Measurements from ENCODE around the gene TXNDC5. TPM values are rescaled to one million over a fixed set of nuclear protein-coding genes. Genes with fewer than 3 reads are reported as not detected.

TXNDC5 gene
- total RNA-seq, 4 donors from 2014 or later = 113 to 159 (median 132) TPM

DNA sequence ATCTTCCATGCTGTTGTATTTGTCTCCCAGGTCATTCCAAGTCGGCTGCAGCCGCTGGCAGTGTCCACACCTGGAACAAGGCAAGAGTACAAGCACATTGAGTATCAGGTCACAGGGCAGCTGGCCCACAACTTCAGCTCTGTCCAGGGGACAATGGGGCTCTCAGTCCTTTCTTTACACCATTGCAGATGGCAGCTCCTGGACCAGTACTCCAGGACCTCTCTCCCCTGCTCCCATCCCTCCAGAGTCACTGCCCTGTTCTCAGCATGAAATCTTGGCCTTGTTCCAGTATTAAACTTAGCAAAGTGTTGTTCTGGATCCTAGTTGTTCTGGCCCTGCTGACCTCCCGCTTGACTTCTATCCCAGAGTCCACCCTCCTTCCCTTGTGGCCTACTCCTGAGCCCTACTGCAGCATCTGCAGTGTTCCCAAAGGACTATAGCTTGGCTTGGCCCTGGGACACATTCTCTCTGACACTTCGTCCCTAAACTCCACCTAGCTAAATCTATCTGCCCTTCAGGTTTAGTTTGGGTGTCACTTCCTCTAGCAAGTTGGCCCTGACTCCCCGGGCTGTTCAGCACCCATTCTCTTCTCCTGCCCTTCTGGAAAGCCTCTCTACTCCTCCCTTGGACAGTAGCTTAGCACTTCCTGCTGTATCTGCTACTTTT lies 5.8 kb downstream of the TXNDC5 start:
- Histone ChIP-seq H3K27me3 (no peaks in the 10 kb centered on the region), H3K27ac (no peak overlapping the region), H3K4me1 (peaks cover 9% of the 10 kb centered on the region in 2 donors), H3K9me3 (no peaks in the 10 kb centered on the region), H3K4me3 (replicated peaks in 1 of 3) (no peak overlapping the region), H3K36me3 (peaks cover 32 to 40% of the 10 kb centered on the region in 2 donors)
- no peak for DNase-seq
- intact Hi-C loops (cut with DNase I) = loop anchor here (5.0 kb wide), 1 partner anchor 177 kb away; the partner anchor contains the start of gene BMP6
- WGBS, 2 donors = 83 to 85% methylated on average over 5 of the region's 5 CpGs
- no peak for TF ChIP-seq POLR2A (IDR thresholded peaks at IDR 0.05)
- TF ChIP-seq, protein P1, sequence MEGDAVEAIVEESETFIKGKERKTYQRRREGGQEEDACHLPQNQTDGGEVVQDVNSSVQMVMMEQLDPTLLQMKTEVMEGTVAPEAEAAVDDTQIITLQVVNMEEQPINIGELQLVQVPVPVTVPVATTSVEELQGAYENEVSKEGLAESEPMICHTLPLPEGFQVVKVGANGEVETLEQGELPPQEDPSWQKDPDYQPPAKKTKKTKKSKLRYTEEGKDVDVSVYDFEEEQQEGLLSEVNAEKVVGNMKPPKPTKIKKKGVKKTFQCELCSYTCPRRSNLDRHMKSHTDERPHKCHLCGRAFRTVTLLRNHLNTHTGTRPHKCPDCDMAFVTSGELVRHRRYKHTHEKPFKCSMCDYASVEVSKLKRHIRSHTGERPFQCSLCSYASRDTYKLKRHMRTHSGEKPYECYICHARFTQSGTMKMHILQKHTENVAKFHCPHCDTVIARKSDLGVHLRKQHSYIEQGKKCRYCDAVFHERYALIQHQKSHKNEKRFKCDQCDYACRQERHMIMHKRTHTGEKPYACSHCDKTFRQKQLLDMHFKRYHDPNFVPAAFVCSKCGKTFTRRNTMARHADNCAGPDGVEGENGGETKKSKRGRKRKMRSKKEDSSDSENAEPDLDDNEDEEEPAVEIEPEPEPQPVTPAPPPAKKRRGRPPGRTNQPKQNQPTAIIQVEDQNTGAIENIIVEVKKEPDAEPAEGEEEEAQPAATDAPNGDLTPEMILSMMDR (IDR thresholded peaks at IDR 0.05) = no peak

DNA sequence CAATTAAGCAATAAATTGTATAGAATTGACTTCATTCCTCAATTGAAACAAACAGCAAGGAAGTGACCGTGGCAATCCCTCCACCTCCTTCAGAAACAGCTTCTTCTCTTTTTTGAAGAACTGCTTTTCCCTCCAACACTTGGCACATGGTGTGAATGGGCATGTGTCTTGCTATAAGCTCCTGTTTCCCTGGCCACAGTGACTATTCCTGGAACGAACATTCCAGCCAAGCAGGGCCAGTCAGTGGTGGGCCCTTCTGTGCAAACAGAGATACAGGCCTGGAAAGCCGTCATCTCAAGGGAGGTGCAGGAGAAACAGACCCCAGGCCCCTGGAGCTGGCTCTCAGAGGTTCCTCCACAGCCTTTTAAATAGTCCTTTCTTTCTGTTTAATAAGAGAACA lies 6.9 kb downstream of the TXNDC5 start:
- Histone ChIP-seq H3K4me3 (replicated peaks in 1 of 3) (no peak overlapping the region), H3K27ac (no peak overlapping the region), H3K4me1 (no peaks in the 10 kb centered on the region), H3K27me3 (no peaks in the 10 kb centered on the region), H3K36me3 (peaks cover 43 to 48% of the 10 kb centered on the region in 2 donors), H3K9me3 (no peaks in the 10 kb centered on the region)
- TF ChIP-seq, protein P1 (IDR thresholded peaks at IDR 0.05) = no peak
- TF ChIP-seq POLR2A (IDR thresholded peaks at IDR 0.05) = no peak
- intact Hi-C loops (cut with DNase I) = no loop called here
- DNase-seq = no peak
- WGBS, 2 donors = 89 to 97% methylated on average over 3 of the region's 3 CpGs

DNA sequence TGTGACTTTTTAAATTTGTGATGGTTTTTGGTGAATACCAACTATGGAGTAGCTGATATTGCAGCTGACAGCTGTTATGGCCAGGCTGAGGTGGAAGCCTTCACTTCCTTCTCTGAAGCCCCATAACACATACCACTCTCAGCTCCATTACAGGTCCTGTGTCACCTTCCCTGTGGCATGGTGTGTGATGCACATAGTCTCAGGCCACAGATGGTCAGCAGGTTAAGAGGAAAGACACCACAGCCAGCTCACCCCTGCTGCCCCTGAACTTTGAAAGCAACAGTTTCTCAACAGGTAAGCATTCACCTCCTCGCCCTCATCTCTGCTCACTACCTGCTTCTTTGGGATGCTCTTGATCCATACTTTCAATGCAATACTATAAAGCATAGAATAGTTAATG lies 7.7 kb downstream of the TXNDC5 start:
- Histone ChIP-seq H3K27me3 (no peaks in the 10 kb centered on the region), H3K4me1 (no peaks in the 10 kb centered on the region), H3K4me3 (replicated peaks in 1 of 3) (no peak overlapping the region), H3K27ac (no peak overlapping the region), H3K36me3 (peaks cover 49 to 56% of the 10 kb centered on the region in 2 donors), H3K9me3 (no peaks in the 10 kb centered on the region)
- no peak for TF ChIP-seq POLR2A (IDR thresholded peaks at IDR 0.05)
- intact Hi-C loops (cut with DNase I) = no loop called here
- 100% methylated on average over 1 of the region's 1 CpG for WGBS, 2 donors
- DNase-seq = no peak

DNA sequence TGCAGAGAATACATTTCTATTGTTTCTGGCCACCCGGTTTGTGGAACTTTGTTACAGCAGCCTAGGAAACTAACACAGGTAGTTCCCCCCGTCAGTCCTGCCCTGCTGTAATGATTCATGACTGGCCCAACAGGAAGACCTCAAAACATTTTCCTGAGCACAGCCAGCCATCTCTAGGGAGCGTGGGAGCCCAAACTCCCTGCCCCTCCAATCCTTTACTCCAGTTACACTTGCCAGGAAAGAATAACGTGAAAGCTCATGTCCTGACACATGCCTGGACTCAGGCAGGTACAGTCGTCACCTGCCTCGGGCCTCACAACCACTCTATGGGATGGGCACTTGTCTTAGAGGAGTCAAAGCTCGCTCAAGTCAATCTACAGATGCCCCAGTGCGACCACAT lies 8.4 kb downstream of the TXNDC5 start:
- WGBS, 2 donors = 75 to 86% methylated on average over 8 of the region's 8 CpGs
- no peak for DNase-seq
- Histone ChIP-seq H3K9me3 (no peaks in the 10 kb centered on the region), H3K4me1 (no peaks in the 10 kb centered on the region), H3K27ac (no peak overlapping the region), H3K27me3 (no peaks in the 10 kb centered on the region), H3K36me3 (peaks cover 55 to 63% of the 10 kb centered on the region in 2 donors), H3K4me3 (replicated peaks in 1 of 3) (no peak overlapping the region)
- TF ChIP-seq, protein P1 (IDR thresholded peaks at IDR 0.05) = no peak
- no peak for TF ChIP-seq POLR2A (IDR thresholded peaks at IDR 0.05)
- intact Hi-C loops (cut with DNase I) = no loop called here

DNA sequence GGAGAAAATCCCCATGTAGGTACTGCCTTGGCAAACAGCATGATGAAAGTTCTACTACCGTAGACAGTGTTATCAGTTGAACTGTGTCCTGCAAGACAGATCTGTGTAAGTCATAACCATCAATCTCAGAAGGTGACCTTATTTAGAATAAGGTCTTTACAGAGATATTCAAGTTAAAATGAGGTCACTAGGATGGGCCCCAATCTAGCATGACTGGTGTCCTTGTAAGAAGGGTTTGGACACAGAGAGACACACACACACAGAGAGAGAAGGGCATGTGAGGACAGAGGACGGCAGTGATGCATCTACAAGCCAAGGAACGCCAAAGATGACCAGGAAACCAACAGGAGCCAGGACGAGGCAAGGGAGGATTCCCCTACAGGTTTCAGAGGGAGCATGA lies 8.8 kb downstream of the TXNDC5 start:
- Histone ChIP-seq H3K27me3 (no peaks in the 10 kb centered on the region), H3K9me3 (no peaks in the 10 kb centered on the region), H3K4me1 (no peaks in the 10 kb centered on the region), H3K4me3 (replicated peaks in 1 of 3) (no peak overlapping the region), H3K36me3 (peaks cover 55 to 63% of the 10 kb centered on the region in 2 donors), H3K27ac (no peak overlapping the region)
- WGBS, 2 donors = 87 to 92% methylated on average over 4 of the region's 4 CpGs
- intact Hi-C loops (cut with DNase I) = no loop called here
- no peak for DNase-seq
- TF ChIP-seq, protein P1 (IDR thresholded peaks at IDR 0.05) = no peak
- no peak for TF ChIP-seq POLR2A (IDR thresholded peaks at IDR 0.05)

Measured in thyroid gland (tissue), 4 donors.